A172 (cell line): ENCODE data around the gene ITIH4. TPM values are rescaled to one million over a fixed set of nuclear protein-coding genes. Genes with fewer than 3 reads are reported as not detected.

Experiments
- DNase-seq: peaks from one replicate; pipeline ENCODE4 v3.0.0-alpha.2; 2015; ENCODE audit warnings: low spot score
- total RNA-seq: library from RNA; depleted of rRNA; stranded (reverse); fragments of >200 nt; shearing (Covaris generic); gene quantifications from 2 replicates; pipeline ENCODE4 v1.2.3, GENCODE V29; 2014

Gene ITIH4
- total RNA-seq, 1 experiment from 2014 or later: 1.1 TPM

GRCh38 chr3:52831500-52832301 is 1.2 kb upstream of the ITIH4 start:
- DNase-seq: peak; percentile 83

GRCh38 chr3:52829906-52830463 is 487 bp downstream of the ITIH4 start:
- no peak for DNase-seq

- no peak for DNase-seq
Observed at GRCh38 chr3:52829482-52829881, 990 bp downstream of the ITIH4 start.

GRCh38 chr3:52827866-52828376 is 2.6 kb downstream of the ITIH4 start:
- no peak for DNase-seq

- DNase-seq: no peak
Observed at GRCh38 chr3:52827441-52827840, 3.0 kb downstream of the ITIH4 start.

- DNase-seq: no peak
Observed at GRCh38 chr3:52824037-52824436, 6.4 kb downstream of the ITIH4 start.

- no peak for DNase-seq
Observed at GRCh38 chr3:52822363-52822762, 8.1 kb downstream of the ITIH4 start.

GRCh38 chr3:52820736-52821135 is 9.7 kb downstream of the ITIH4 start:
- no peak for DNase-seq

- no peak for DNase-seq
Observed at GRCh38 chr3:52819936-52820335, 10.5 kb downstream of the ITIH4 start.

- no peak for DNase-seq
Observed at GRCh38 chr3:52817860-52818259, 12.6 kb downstream of the ITIH4 start.

- DNase-seq: no peak
Observed at GRCh38 chr3:52817221-52817620, 13.3 kb downstream of the ITIH4 start.

GRCh38 chr3:52816654-52817053 is 13.8 kb downstream of the ITIH4 start:
- no peak for DNase-seq

GRCh38 chr3:52816199-52816598 is 14.3 kb downstream of the ITIH4 start:
- DNase-seq: no peak

- DNase-seq: no peak
Observed at GRCh38 chr3:52813810-52814209, 16.7 kb downstream of the ITIH4 start.

- DNase-seq: no peak
Observed at GRCh38 chr3:52811452-52812011, 18.9 kb downstream of the ITIH4 start.

GRCh38 chr3:52810923-52811322 is 19.5 kb downstream of the ITIH4 start:
- no peak for DNase-seq

- no peak for DNase-seq
Observed at GRCh38 chr3:52809662-52810377, 20.7 kb downstream of the ITIH4 start.

- DNase-seq: no peak
Observed at GRCh38 chr3:52809149-52809548, 21.3 kb downstream of the ITIH4 start.

- no peak for DNase-seq
Observed at GRCh38 chr3:52805270-52806039, 25.0 kb downstream of the ITIH4 start.

GRCh38 chr3:52801839-52802238 is 28.6 kb downstream of the ITIH4 start:
- no peak for DNase-seq

- DNase-seq: no peak
Observed at GRCh38 chr3:52800079-52800478, 30.4 kb downstream of the ITIH4 start.
